Stimulated activated naive B cell treated with anti-CD40 and anti-IgM and Interleukin-4, amounts not matched to agents 10 μg/mL and 1 μg/mL and 100 μg/mL, for 72 hours (primary cell): ENCODE measurements around the gene FBXL13.
"Not testable (repeated sequence)": the region's sequence is repeated elsewhere in the genome, so short reads cannot be mapped to it uniquely, and the experiment has no call there.

Experiments
- ATAC-seq, 2 donors: fragments of 150-1000 bp; cut with Tn5 transposase; replicated peaks; 2 replicates each; pipeline ENCODE4 v1.10.0; 2021; ENCODE audit warnings: moderate library complexity in 1 of 2
- DNase-seq: peaks from one replicate; pipeline ENCODE4 v3.0.0; 2021
- H3K27ac Mint-ChIP-seq: one replicate; pipeline ENCODE4 v1.8.0; 2022; ENCODE audit warnings: mild to moderate bottlenecking, mixed read lengths
- H3K27me3 Mint-ChIP-seq, 2 donors: one replicate each; pipeline ENCODE4 v1.8.0; 2022; ENCODE audit warnings: mixed read lengths in 2 of 2
- H3K36me3 Mint-ChIP-seq, 2 donors: one replicate each; pipeline ENCODE4 v1.8.0; 2022; ENCODE audit warnings: mixed read lengths in 2 of 2, mild to moderate bottlenecking in 1 of 2
- H3K4me1 Mint-ChIP-seq, 2 donors: one replicate each; pipeline ENCODE4 v1.8.0; 2022; ENCODE audit warnings: mixed read lengths in 2 of 2, mild to moderate bottlenecking in 1 of 2
- H3K4me3 Mint-ChIP-seq, 2 donors: one replicate each; pipeline ENCODE4 v1.8.0; 2022; ENCODE audit warnings: mild to moderate bottlenecking in 2 of 2, mixed read lengths in 2 of 2, moderate library complexity in 1 of 2
- H3K9me3 Mint-ChIP-seq, 2 donors: one replicate each; pipeline ENCODE4 v1.8.0; 2022; ENCODE audit warnings: mixed read lengths in 2 of 2, mild to moderate bottlenecking in 1 of 2

FBXL13 gene

GRCh38 chr7:102992938-102993717 is 81.5 kb downstream of the FBXL13 start:
- Mint-ChIP-seq H3K4me3 (no peak overlapping the region), H3K4me1 (peaks cover 5 to 8% of the 10 kb centered on the region in 2 donors), H3K9me3 (no peaks in the 10 kb centered on the region), H3K36me3 (no peaks in the 10 kb centered on the region), H3K27ac (no peak overlapping the region), H3K27me3 (no peaks in the 10 kb centered on the region)
- no peak for DNase-seq
- no peak for ATAC-seq

GRCh38 chr7:102992509-102992937 is 82.1 kb downstream of the FBXL13 start:
- Mint-ChIP-seq H3K36me3 (no peaks in the 10 kb centered on the region), H3K9me3 (no peaks in the 10 kb centered on the region)
- DNase-seq: no peak

GRCh38 chr7:102991540-102992214 is 82.9 kb downstream of the FBXL13 start:
- Mint-ChIP-seq H3K27ac (no peak overlapping the region), H3K9me3 (no peaks in the 10 kb centered on the region), H3K36me3 (no peaks in the 10 kb centered on the region), H3K4me3 (no peak overlapping the region), H3K27me3 (no peaks in the 10 kb centered on the region), H3K4me1 (peaks cover 5 to 8% of the 10 kb centered on the region in 2 donors)
- DNase-seq (no peak), ATAC-seq (no peak)

More at GRCh38 chr7:102992509-102992937, 82.1 kb downstream of the FBXL13 start:
- no peaks in the 10 kb centered on the region for H3K27me3 Mint-ChIP-seq
- H3K4me1 Mint-ChIP-seq: peaks cover 5 to 8% of the 10 kb centered on the region in 2 donors
- no peak overlapping the region for H3K27ac Mint-ChIP-seq
- no peak overlapping the region for H3K4me3 Mint-ChIP-seq
- no peak for ATAC-seq

- ATAC-seq (no peak), DNase-seq (no peak)
- H3K27ac Mint-ChIP-seq: no peak overlapping the region
- no peak overlapping the region for H3K4me3 Mint-ChIP-seq
- no peaks in the 10 kb centered on the region for H3K36me3 Mint-ChIP-seq
- no peaks in the 10 kb centered on the region for H3K9me3 Mint-ChIP-seq
- H3K4me1 Mint-ChIP-seq: peaks cover 5 to 8% of the 10 kb centered on the region in 2 donors
- H3K27me3 Mint-ChIP-seq: no peaks in the 10 kb centered on the region
These were observed 83.5 kb downstream of the FBXL13 start for GRCh38 chr7:102991077-102991539.

GRCh38 chr7:102990642-102991041 is 84.0 kb downstream of the FBXL13 start:
- DNase-seq (no peak), ATAC-seq (no peak)
- Mint-ChIP-seq H3K4me1 (peaks cover 5 to 8% of the 10 kb centered on the region in 2 donors), H3K27me3 (no peaks in the 10 kb centered on the region), H3K4me3 (no peak overlapping the region), H3K36me3 (no peaks in the 10 kb centered on the region), H3K9me3 (no peaks in the 10 kb centered on the region), H3K27ac (no peak overlapping the region)

- no peak for ATAC-seq
These were observed 85.7 kb downstream of the FBXL13 start for GRCh38 chr7:102988631-102989560.

GRCh38 chr7:102988088-102988487 is 86.5 kb downstream of the FBXL13 start:
- Mint-ChIP-seq H3K36me3 (no peaks in the 10 kb centered on the region), H3K27me3 (no peaks in the 10 kb centered on the region), H3K4me1 (peaks cover 5 to 8% of the 10 kb centered on the region in 2 donors), H3K9me3 (no peaks in the 10 kb centered on the region), H3K27ac (no peak overlapping the region), H3K4me3 (no peak overlapping the region)
- ATAC-seq (no peak), DNase-seq (no peak)

More at GRCh38 chr7:102988631-102989560, 85.7 kb downstream of the FBXL13 start:
- no peak overlapping the region for H3K4me3 Mint-ChIP-seq
- no peak for DNase-seq
- no peaks in the 10 kb centered on the region for H3K27me3 Mint-ChIP-seq
- H3K9me3 Mint-ChIP-seq: no peaks in the 10 kb centered on the region
- H3K27ac Mint-ChIP-seq: no peak overlapping the region
- H3K36me3 Mint-ChIP-seq: no peaks in the 10 kb centered on the region
- H3K4me1 Mint-ChIP-seq: peaks cover 5 to 8% of the 10 kb centered on the region in 2 donors

- DNase-seq (no peak), ATAC-seq (no peak)
- Mint-ChIP-seq H3K36me3 (no peaks in the 10 kb centered on the region), H3K27ac (no peak overlapping the region), H3K9me3 (no peaks in the 10 kb centered on the region), H3K4me3 (no peak overlapping the region), H3K27me3 (no peaks in the 10 kb centered on the region), H3K4me1 (peaks cover 5 to 8% of the 10 kb centered on the region in 2 donors)
These were observed 89.3 kb downstream of the FBXL13 start for GRCh38 chr7:102985176-102985783.

- H3K27ac Mint-ChIP-seq: no peak overlapping the region
- H3K9me3 Mint-ChIP-seq: peaks cover 0 to 1% of the 10 kb centered on the region in 2 donors
These were observed 91.0 kb downstream of the FBXL13 start for GRCh38 chr7:102983602-102984001.

GRCh38 chr7:102982235-102982634 is 92.4 kb downstream of the FBXL13 start:
- no peak for DNase-seq
- Mint-ChIP-seq H3K27me3 (no peaks in the 10 kb centered on the region), H3K4me3 (no peak overlapping the region), H3K4me1 (no peaks in the 10 kb centered on the region), H3K9me3 (peaks cover 0 to 1% of the 10 kb centered on the region in 2 donors), H3K27ac (no peak overlapping the region), H3K36me3 (no peaks in the 10 kb centered on the region)
- ATAC-seq: no peak

More at GRCh38 chr7:102983602-102984001, 91.0 kb downstream of the FBXL13 start:
- ATAC-seq (no peak), DNase-seq (no peak)
- Mint-ChIP-seq H3K36me3 (no peaks in the 10 kb centered on the region), H3K4me3 (no peak overlapping the region), H3K4me1 (peaks cover 0 to under 1% of the 10 kb centered on the region in 2 donors), H3K27me3 (no peaks in the 10 kb centered on the region)

- Mint-ChIP-seq H3K9me3 (peaks cover 0 to 1% of the 10 kb centered on the region in 2 donors), H3K4me1 (no peaks in the 10 kb centered on the region), H3K27ac (no peak overlapping the region), H3K27me3 (no peaks in the 10 kb centered on the region), H3K36me3 (no peaks in the 10 kb centered on the region), H3K4me3 (no peak overlapping the region)
- DNase-seq (no peak), ATAC-seq (no peak)
These were observed 93.1 kb downstream of the FBXL13 start for GRCh38 chr7:102981451-102981850.

GRCh38 chr7:102979670-102980069 is 94.9 kb downstream of the FBXL13 start:
- peaks cover 0 to 1% of the 10 kb centered on the region in 2 donors for H3K9me3 Mint-ChIP-seq
- H3K4me3 Mint-ChIP-seq: no peak overlapping the region
- no peaks in the 10 kb centered on the region for H3K27me3 Mint-ChIP-seq
- DNase-seq: no peak
- ATAC-seq: no peak
- H3K4me1 Mint-ChIP-seq: no peaks in the 10 kb centered on the region
- no peak overlapping the region for H3K27ac Mint-ChIP-seq
- no peaks in the 10 kb centered on the region for H3K36me3 Mint-ChIP-seq

- no peaks in the 10 kb centered on the region for H3K36me3 Mint-ChIP-seq
- no peak overlapping the region for H3K27ac Mint-ChIP-seq
- DNase-seq (no peak), ATAC-seq (no peak)
- no peak overlapping the region for H3K4me3 Mint-ChIP-seq
- no peaks in the 10 kb centered on the region for H3K4me1 Mint-ChIP-seq
- peaks cover 0 to 1% of the 10 kb centered on the region in 2 donors for H3K9me3 Mint-ChIP-seq
- no peaks in the 10 kb centered on the region for H3K27me3 Mint-ChIP-seq
These were observed 96.3 kb downstream of the FBXL13 start for GRCh38 chr7:102978284-102978683.

- H3K4me3 Mint-ChIP-seq, H3K4me1 Mint-ChIP-seq, H3K36me3 Mint-ChIP-seq, H3K9me3 Mint-ChIP-seq, ATAC-seq, H3K27me3 Mint-ChIP-seq, H3K27ac Mint-ChIP-seq, DNase-seq: not testable (repeated sequence)
These were observed 97.0 kb downstream of the FBXL13 start for GRCh38 chr7:102977586-102977985.
